ENCODE measurements around the gene AMPH.
"Not testable (repeated sequence)": the region's sequence is repeated elsewhere in the genome, so short reads cannot be mapped to it uniquely, and the experiment has no call there.

The AMPH gene

GRCh38 chr7:38615665-38616064, 15.5 kb downstream of the AMPH start:
- DNase-seq (ENCODE audit: insufficient read length), result no peak
- FAIRE-seq, result no peak

GRCh38 chr7:38607466-38607865, 23.7 kb downstream of the AMPH start:
- TF ChIP-seq POLR2A (IDR thresholded peaks at IDR 0.05; ENCODE audit: low read depth, low read length), result no peak
- no peak for TF ChIP-seq TAF1 (IDR thresholded peaks at IDR 0.05; ENCODE audit: borderline replicate concordance, low read depth, low read length)
- no peak for TF ChIP-seq POLR2AphosphoS5 (IDR thresholded peaks at IDR 0.05; ENCODE audit: low read depth, low read length)
- DNase-seq (ENCODE audit: insufficient read length) (no peak), FAIRE-seq (no peak)

More at GRCh38 chr7:38615665-38616064, 15.5 kb downstream of the AMPH start:
- TF ChIP-seq POLR2A (IDR thresholded peaks at IDR 0.05; ENCODE audit: low read depth, low read length) (no peak), POLR2AphosphoS5 (IDR thresholded peaks at IDR 0.05; ENCODE audit: low read depth, low read length) (no peak), TAF1 (IDR thresholded peaks at IDR 0.05; ENCODE audit: borderline replicate concordance, low read depth, low read length) (no peak)

DNA sequence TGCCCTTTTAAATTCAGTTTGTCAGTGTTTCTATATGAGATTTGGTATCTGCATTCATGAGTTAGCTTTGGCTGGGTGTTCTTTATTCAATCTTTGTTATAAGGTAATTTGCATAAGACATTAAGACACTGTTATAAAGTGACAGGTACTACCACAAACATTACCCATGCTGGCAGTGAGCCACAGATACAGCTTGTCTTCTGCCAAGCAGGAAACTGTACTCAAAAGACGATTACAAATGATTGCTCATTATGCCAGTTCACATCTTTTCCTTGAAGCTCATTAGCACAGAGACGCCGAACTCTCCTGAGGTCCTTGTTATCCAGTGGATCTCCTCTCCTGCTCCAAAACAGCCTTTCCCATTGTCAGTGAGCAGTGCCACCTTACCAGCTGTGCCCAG, 30.4 kb downstream of the AMPH start:
- DNase-seq (ENCODE audit: insufficient read length) (no peak), FAIRE-seq (no peak)
- no peak for TF ChIP-seq POLR2A (IDR thresholded peaks at IDR 0.05; ENCODE audit: low read depth, low read length)
- no peak for TF ChIP-seq POLR2AphosphoS5 (IDR thresholded peaks at IDR 0.05; ENCODE audit: low read depth, low read length)
- TF ChIP-seq TAF1 (IDR thresholded peaks at IDR 0.05; ENCODE audit: borderline replicate concordance, low read depth, low read length), result no peak

DNA sequence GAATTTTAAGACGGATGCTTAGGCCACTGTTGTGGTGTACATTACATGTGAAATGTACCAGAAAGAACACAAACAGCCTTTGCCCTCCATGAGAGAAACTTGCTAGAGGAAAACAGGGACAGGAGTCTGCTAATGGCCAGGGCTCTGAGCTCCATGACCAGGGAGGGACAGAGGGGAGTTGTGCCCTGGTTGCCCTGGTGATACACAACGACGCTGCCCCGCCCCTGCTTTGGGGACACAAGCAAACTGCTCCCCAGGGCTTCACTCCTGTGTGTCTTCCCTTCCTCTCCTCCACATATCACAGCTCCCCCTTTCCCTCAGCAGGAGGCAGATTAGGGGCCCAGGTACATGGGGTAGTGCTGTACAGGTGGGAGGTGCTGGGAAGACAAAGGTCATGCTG, 36.2 kb downstream of the AMPH start:
- no peak for DNase-seq (ENCODE audit: insufficient read length)
- no peak for FAIRE-seq
- no peak for TF ChIP-seq POLR2AphosphoS5 (IDR thresholded peaks at IDR 0.05; ENCODE audit: low read depth, low read length)
- TF ChIP-seq TAF1 (IDR thresholded peaks at IDR 0.05; ENCODE audit: borderline replicate concordance, low read depth, low read length), result no peak

- FAIRE-seq, result no peak
Measured at GRCh38 chr7:38592737-38593288, 38.4 kb downstream of the AMPH start.

GRCh38 chr7:38585572-38586354, 45.4 kb downstream of the AMPH start:
- TF ChIP-seq TAF1 (IDR thresholded peaks at IDR 0.05; ENCODE audit: borderline replicate concordance, low read depth, low read length), result no peak
- no peak for TF ChIP-seq POLR2AphosphoS5 (IDR thresholded peaks at IDR 0.05; ENCODE audit: low read depth, low read length)
- no peak for TF ChIP-seq POLR2A (IDR thresholded peaks at IDR 0.05; ENCODE audit: low read depth, low read length)
- FAIRE-seq (no peak), DNase-seq (ENCODE audit: insufficient read length) (no peak)

More at GRCh38 chr7:38592737-38593288, 38.4 kb downstream of the AMPH start:
- no peak for TF ChIP-seq POLR2A (IDR thresholded peaks at IDR 0.05; ENCODE audit: low read depth, low read length)
- no peak for TF ChIP-seq POLR2AphosphoS5 (IDR thresholded peaks at IDR 0.05; ENCODE audit: low read depth, low read length)
- TF ChIP-seq TAF1 (IDR thresholded peaks at IDR 0.05; ENCODE audit: borderline replicate concordance, low read depth, low read length), result no peak
- DNase-seq (ENCODE audit: insufficient read length), result no peak

DNA sequence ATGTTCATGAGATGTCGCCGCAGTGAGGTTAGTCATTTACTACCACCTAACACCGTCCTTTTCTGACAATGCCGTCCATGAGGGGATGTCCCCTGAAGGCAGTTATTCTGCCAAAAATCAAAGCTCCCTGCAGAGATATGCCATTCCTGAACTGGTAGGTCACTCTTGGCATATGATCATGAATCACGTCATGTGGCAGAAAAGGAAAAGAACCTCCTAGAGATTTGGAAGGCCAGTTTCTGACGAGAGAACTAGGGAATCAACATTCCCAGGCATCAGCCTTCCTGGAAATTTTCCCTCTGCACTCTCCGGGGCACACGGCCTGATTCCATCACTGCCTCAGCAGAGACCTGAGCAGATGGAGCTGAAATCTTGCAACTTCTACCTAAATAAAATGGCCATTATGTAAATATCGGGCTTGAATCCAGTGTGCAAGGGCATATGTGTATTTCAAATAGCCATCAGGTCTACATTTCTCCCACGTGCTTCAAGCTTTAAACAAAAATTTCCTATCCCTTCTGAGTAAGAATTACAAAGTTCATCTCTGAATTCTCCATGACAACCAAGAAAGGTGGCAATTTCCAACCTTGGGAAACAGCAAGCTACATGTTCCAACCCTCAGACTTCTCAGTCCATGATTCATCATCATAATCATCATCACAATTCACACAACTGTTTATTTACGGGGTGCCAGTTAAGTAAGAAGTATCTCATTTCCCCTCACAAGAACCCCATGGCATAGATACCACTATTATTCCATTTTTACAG, 46.5 kb downstream of the AMPH start:
- TF ChIP-seq POLR2A (IDR thresholded peaks at IDR 0.05; ENCODE audit: low read depth, low read length), result no peak
- DNase-seq (ENCODE audit: insufficient read length), result no peak
- FAIRE-seq, result no peak

GRCh38 chr7:38580485-38580884, 50.7 kb downstream of the AMPH start:
- TF ChIP-seq POLR2A (IDR thresholded peaks at IDR 0.05; ENCODE audit: low read depth, low read length) (no peak), POLR2AphosphoS5 (IDR thresholded peaks at IDR 0.05; ENCODE audit: low read depth, low read length) (no peak), TAF1 (IDR thresholded peaks at IDR 0.05; ENCODE audit: borderline replicate concordance, low read depth, low read length) (no peak)
- no peak for FAIRE-seq
- no peak for DNase-seq (ENCODE audit: insufficient read length)

DNA sequence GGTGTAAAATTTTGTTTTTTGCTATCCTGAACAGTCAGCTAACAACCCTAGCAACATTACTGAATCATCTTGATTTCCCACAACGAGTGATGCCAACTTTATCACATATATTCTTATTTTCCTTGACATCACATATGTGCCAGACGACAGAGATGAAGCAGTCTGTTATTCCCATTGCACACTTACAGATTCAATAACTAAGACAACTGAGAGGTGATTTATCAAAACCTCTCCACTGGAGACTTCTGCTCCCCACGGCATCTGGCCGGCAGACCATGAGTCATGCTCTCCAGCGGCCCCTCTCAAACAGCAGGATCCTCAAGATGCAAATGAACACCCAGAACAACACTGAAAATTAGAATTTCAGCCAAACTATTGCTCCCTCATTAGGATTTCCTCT, 57.1 kb downstream of the AMPH start:
- no peak for FAIRE-seq
- TF ChIP-seq POLR2A (IDR thresholded peaks at IDR 0.05; ENCODE audit: low read depth, low read length) (no peak), TAF1 (IDR thresholded peaks at IDR 0.05; ENCODE audit: borderline replicate concordance, low read depth, low read length) (no peak), POLR2AphosphoS5 (IDR thresholded peaks at IDR 0.05; ENCODE audit: low read depth, low read length) (no peak)
- no peak for DNase-seq (ENCODE audit: insufficient read length)

GRCh38 chr7:38571620-38572019, 59.6 kb downstream of the AMPH start:
- FAIRE-seq; DNase-seq (ENCODE audit: insufficient read length): not testable (repeated sequence)

- TF ChIP-seq TAF1 (IDR thresholded peaks at IDR 0.05; ENCODE audit: borderline replicate concordance, low read depth, low read length), result no peak
- no peak for TF ChIP-seq POLR2A (IDR thresholded peaks at IDR 0.05; ENCODE audit: low read depth, low read length)
- TF ChIP-seq POLR2AphosphoS5 (IDR thresholded peaks at IDR 0.05; ENCODE audit: low read depth, low read length), result no peak
- FAIRE-seq (no peak), DNase-seq (ENCODE audit: insufficient read length) (no peak)
Measured at GRCh38 chr7:38568497-38568896, 62.7 kb downstream of the AMPH start.

- FAIRE-seq, result no peak
- no peak for TF ChIP-seq TAF1 (IDR thresholded peaks at IDR 0.05; ENCODE audit: borderline replicate concordance, low read depth, low read length)
- no peak for TF ChIP-seq POLR2AphosphoS5 (IDR thresholded peaks at IDR 0.05; ENCODE audit: low read depth, low read length)
- no peak for TF ChIP-seq POLR2A (IDR thresholded peaks at IDR 0.05; ENCODE audit: low read depth, low read length)
- no peak for DNase-seq (ENCODE audit: insufficient read length)
Measured at GRCh38 chr7:38565289-38565688, 65.9 kb downstream of the AMPH start.

Data from GM12892 (cell line).